LNCAP (cell line): Measurements from ENCODE around the gene SCYGR7.

Source experiments
- CTCF ChIP-seq: fragments of 450-650 bp; IDR thresholded peaks from 2 replicates; pipeline ENCODE4 v1.5.1; 2017; ENCODE audit warnings: mild to moderate bottlenecking

Gene SCYGR7

DNA sequence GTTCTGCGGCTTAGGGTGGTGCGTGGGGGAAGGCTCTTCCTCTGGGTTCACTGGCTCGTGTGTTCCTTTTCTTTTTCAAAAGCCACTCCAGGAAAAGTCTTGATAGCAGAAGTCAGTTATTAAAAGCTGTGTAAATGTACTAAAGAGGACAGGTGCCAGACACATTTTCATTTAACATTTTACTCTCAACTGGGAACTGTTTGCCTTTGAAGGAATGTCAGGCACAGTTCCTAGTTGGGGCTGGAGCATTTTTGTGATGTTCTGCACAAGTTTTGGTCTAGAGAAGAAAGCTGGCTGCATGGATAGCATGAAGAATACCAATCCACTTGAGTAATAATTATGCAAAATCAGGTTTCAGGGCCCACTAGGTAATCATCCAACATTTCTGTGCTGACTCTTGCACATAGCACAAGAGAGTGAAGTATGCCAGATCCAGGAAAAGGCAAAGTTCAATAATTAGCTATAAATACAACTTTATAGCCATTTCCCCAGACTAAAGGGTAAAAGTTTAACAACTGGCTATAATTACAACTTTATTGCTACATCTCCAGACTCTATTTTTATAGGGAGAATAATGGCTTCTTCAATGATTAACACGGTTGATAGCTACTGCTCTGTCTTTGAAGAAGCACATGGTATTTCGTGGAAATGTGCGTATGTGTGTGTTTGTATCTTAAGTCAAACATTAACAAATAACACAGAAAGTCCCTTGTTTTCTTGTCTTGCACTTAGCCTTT, 33.8 kb downstream of the SCYGR7 start:
- TF ChIP-seq CTCF, result no peak

- no peak for TF ChIP-seq CTCF
These were observed 37.7 kb downstream of the SCYGR7 start for GRCh38 chr2:227765788-227766372.

DNA sequence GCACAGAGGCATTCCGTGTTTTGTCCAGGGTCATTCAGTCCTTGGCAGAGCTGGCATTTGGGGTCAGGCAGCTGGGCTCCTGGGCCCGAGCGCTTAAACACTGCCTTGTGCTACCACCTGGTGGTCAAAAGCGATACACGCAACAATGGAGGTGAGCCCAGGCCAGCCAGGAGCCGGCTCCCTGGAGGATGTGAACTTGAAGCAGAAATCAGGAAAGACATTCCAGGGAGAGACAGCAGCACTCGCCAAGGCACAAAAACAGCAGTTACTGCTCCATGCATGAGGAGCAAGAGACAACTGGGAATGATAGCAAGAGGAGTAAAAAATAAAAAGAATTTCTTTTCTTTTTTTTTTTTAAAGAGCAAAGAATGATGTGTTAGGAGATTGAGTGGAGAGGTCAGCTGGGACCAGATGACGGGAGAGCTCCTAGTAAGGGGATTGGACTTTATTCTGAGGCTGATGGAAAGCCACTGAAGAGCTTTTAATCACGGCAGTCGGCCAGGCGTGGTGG, 38.3 kb downstream of the SCYGR7 start:
- peak; percentile 77 for TF ChIP-seq CTCF

DNA sequence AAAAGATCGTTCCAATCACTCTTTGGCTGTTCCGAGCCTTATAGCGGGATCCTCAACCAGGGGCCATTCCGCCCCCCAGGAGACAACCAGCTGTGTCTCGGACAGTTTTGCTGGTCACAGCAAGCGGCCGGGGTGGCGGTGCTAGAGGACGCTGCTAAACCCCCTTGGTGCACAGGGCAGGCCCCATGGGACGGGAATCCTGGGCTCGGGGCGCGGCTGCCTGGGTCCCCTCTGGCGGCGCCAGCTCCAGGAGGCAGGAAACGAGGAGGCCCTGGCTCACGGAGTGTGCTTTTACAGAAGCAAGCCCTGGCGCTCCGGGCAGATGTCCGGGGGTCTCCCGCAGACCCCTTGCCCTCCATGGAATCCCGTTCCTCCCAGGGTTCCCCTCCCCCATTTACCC, 39.7 kb downstream of the SCYGR7 start:
- no peak for TF ChIP-seq CTCF

DNA sequence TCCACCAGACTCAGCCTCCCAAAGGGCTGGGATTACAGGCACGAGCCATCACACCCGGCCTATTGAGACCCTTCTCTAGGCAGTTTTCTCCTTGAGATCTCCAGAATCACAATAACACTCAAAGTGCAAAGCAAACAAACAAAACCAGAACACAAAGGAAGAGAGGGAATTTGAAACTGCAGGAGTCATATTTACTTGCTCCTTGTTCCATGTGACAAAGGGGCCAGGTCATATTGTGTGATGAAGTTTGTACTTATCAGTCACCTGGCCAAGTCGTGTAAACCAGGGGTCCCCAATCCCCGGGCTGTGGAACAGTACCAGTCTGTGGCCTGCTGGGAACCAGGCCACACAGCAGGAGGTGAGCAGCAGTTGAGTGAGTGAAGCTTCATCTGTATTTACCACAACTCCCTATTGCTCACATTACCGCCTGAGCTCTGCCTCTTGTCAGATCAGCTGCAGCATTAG, 44.1 kb downstream of the SCYGR7 start:
- no peak for TF ChIP-seq CTCF

GRCh38 chr2:227772932-227773331, 44.8 kb downstream of the SCYGR7 start:
- TF ChIP-seq CTCF, result no peak

DNA sequence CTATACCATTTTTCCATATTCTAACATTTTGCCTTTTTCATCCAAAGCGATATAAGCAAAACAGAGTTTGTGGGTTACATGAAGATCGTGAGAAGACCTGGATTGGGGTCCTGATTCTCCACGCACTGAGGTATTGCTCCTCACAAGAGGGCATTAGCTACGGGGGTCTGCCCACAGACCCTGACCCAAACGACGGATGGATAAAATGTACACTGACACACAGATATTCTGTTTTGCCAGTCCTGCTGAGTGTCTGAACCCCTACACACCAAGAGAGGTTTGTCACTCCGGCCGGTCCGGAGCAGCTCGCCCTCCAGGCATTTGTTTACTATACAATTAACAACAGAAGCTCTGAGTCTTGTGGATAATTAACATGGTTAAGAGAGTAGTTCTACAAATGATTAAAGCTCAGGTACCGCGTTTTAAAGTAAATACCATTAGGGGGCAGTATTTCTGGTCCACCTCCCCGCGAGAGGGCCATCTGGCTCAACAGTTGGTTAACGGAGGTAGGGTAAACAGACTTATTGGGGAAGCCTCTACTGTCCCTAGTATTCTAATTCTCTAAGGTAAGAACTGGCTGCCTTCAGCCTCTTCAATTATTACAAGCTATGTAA, 46.0 kb downstream of the SCYGR7 start:
- peak; percentile 37; the same call in 1 of the 2 replicates for TF ChIP-seq CTCF
